ENCODE data around the gene CEP43. TPM values are rescaled to one million over a fixed set of nuclear protein-coding genes. Genes with fewer than 3 reads are reported as not detected.
A peak's percentile ranks its signal among the peaks of the same experiment; 100 is the strongest.

The CEP43 gene
- total RNA-seq, 1 experiment from 2014 or later, result 34.2 TPM

- Histone ChIP-seq H3K27me3 (replicated peaks; ENCODE audit: insufficient read depth, low read depth, low read length, poor library complexity) (no peaks in the 10 kb centered on the region), H3K4me1 (ENCODE audit: insufficient read depth, low read length, poor library complexity, severe bottlenecking) (no peaks in the 10 kb centered on the region), H3K4me3 (ENCODE audit: low read depth, low read length, poor library complexity, severe bottlenecking) (no peak overlapping the region), H3K36me3 (ENCODE audit: insufficient read depth, low read length, poor library complexity, severe bottlenecking) (peaks cover 17% of the 10 kb centered on the region), H3K9me3 (ENCODE audit: low read depth, low read length, poor library complexity, severe bottlenecking) (no peaks in the 10 kb centered on the region), H3K27ac (ENCODE audit: low read depth, low read length, poor library complexity, severe bottlenecking) (no peak overlapping the region)
- POLR2A ChIA-PET (ENCODE audit: low non-redundant PET), result interaction anchor here (0.5 kb wide), 1 partner anchor 16 kb away, joined by 4 read pairs; no protein-coding TSS in a partner anchor
- DNase-seq (ENCODE audit: low spot score), result no peak
- BruUV-seq (replicated peaks), result no TSS peak
- intact Hi-C loops (cut with micrococcal nuclease; ENCODE audit: unreplicated experiment), result no loop called here
- TF ChIP-seq CTCF (conservative IDR thresholded peaks at IDR 0.05; ENCODE audit: low read depth, low read length) (no peak), EZH2 (IDR thresholded peaks at IDR 0.05; ENCODE audit: borderline replicate concordance, low read depth, low read length, poor library complexity, severe bottlenecking) (no peak)
- CTCF ChIA-PET, result no interaction called here
Measured at GRCh38 chr6:167044696-167045095, 45.5 kb downstream of the CEP43 start.

GRCh38 chr6:167045828-167046580, 46.8 kb downstream of the CEP43 start:
- peaks cover 4% of the 10 kb centered on the region for H3K36me3 ChIP-seq (ENCODE audit: insufficient read depth, low read length, poor library complexity, severe bottlenecking)
- H3K27ac ChIP-seq (ENCODE audit: low read depth, low read length, poor library complexity, severe bottlenecking), result no peak overlapping the region
- no peaks in the 10 kb centered on the region for H3K27me3 ChIP-seq (replicated peaks; ENCODE audit: insufficient read depth, low read depth, low read length, poor library complexity)
- BruUV-seq (replicated peaks), result no TSS peak
- H3K9me3 ChIP-seq (ENCODE audit: low read depth, low read length, poor library complexity, severe bottlenecking), result no peaks in the 10 kb centered on the region
- no peaks in the 10 kb centered on the region for H3K4me1 ChIP-seq (ENCODE audit: insufficient read depth, low read length, poor library complexity, severe bottlenecking)
- intact Hi-C loops (cut with micrococcal nuclease; ENCODE audit: unreplicated experiment), result no loop called here
- DNase-seq (ENCODE audit: low spot score), result no peak
- TF ChIP-seq EZH2 (IDR thresholded peaks at IDR 0.05; ENCODE audit: borderline replicate concordance, low read depth, low read length, poor library complexity, severe bottlenecking) (no peak), CTCF (conservative IDR thresholded peaks at IDR 0.05; ENCODE audit: low read depth, low read length) (peak; percentile 31; the same call in 1 of the 2 replicates)
- H3K4me3 ChIP-seq (ENCODE audit: low read depth, low read length, poor library complexity, severe bottlenecking), result no peak overlapping the region
- ChIA-PET CTCF (interaction anchor here (0.7 kb wide), 1 partner anchor 761 kb away, joined by 3 read pairs; no protein-coding TSS in a partner anchor), POLR2A (ENCODE audit: low non-redundant PET) (no interaction called here)

- ChIA-PET CTCF (no interaction called here), POLR2A (ENCODE audit: low non-redundant PET) (no interaction called here)
- Histone ChIP-seq H3K4me3 (ENCODE audit: low read depth, low read length, poor library complexity, severe bottlenecking) (no peak overlapping the region), H3K9me3 (ENCODE audit: low read depth, low read length, poor library complexity, severe bottlenecking) (no peaks in the 10 kb centered on the region), H3K27ac (ENCODE audit: low read depth, low read length, poor library complexity, severe bottlenecking) (no peak overlapping the region), H3K27me3 (replicated peaks; ENCODE audit: insufficient read depth, low read depth, low read length, poor library complexity) (no peaks in the 10 kb centered on the region), H3K36me3 (ENCODE audit: insufficient read depth, low read length, poor library complexity, severe bottlenecking) (no peaks in the 10 kb centered on the region), H3K4me1 (ENCODE audit: insufficient read depth, low read length, poor library complexity, severe bottlenecking) (no peaks in the 10 kb centered on the region)
- no peak for DNase-seq (ENCODE audit: low spot score)
- no peak for TF ChIP-seq EZH2 (IDR thresholded peaks at IDR 0.05; ENCODE audit: borderline replicate concordance, low read depth, low read length, poor library complexity, severe bottlenecking)
- TF ChIP-seq CTCF (conservative IDR thresholded peaks at IDR 0.05; ENCODE audit: low read depth, low read length), result no peak
- BruUV-seq (replicated peaks), result no TSS peak
- intact Hi-C loops (cut with micrococcal nuclease; ENCODE audit: unreplicated experiment), result no loop called here
Measured at GRCh38 chr6:167046861-167047495, 47.8 kb downstream of the CEP43 start.

Data from A673 (cell line).